KOPT-K1 (cell line): ENCODE results near the gene PPP1R13B.

Source experiments
- H3K27ac ChIP-seq: fragments of 200-600 bp; sonication (generic); 2 replicates; pipeline ENCODE4 v1.5.1; 2016; ENCODE audit warnings: antibody characterized with exemption, mild to moderate bottlenecking, low read depth, low read length; ENCODE audit not compliant: poor library complexity, severe bottlenecking
- H3K36me3 ChIP-seq: fragments of 200-600 bp; sonication (generic); 2 replicates; pipeline ENCODE4 v1.5.1; 2017; ENCODE audit warnings: antibody characterized with exemption, mild to moderate bottlenecking, low read length, moderate library complexity; ENCODE audit not compliant: insufficient read depth
- H3K9me3 ChIP-seq: fragments of 200-600 bp; sonication (generic); 2 replicates; pipeline ENCODE4 v1.5.1; 2017; ENCODE audit warnings: antibody characterized with exemption, low read length, mild to moderate bottlenecking; ENCODE audit not compliant: insufficient read depth, poor library complexity, severe bottlenecking

The PPP1R13B gene

DNA sequence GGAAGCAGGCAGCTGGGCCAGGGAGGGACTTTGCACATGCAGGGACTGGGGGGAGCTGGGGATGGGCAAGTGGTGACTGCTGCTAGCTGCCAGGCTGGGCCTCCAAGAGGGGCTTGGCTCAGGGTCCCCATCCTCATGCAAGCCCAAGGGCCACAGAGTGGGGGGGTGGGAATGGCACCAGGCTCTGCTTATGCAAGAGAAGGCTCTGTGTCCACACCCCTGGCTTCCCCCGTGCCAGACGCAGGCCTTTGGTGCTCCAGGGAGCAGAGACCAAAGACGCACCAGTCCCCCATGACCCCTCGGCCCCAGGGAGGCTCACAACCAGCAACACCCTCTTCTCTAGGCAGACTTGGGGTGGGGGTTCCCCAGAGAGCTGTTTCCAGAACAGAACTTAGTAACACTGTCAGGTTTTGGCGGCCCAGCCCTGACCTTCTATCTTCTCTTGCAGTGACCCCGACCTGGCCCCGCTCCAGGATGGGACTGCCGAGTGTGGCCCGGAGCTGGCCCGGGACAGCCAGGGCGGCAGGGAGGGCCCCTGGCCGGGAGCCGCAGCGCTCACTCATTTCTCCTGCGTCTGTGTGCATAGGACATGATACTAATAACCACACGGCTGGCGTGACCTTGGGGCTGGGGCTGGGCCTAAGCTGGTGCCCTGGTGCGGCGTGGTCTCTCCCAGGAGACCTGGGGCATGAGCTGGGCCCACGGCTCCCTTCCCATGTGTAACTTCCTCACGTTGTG is 146.5 kb downstream of the PPP1R13B start:
- no peaks in the 10 kb centered on the region for H3K9me3 ChIP-seq
- H3K27ac ChIP-seq: no peak overlapping the region
- H3K36me3 ChIP-seq: peaks cover 100% of the 10 kb centered on the region

DNA sequence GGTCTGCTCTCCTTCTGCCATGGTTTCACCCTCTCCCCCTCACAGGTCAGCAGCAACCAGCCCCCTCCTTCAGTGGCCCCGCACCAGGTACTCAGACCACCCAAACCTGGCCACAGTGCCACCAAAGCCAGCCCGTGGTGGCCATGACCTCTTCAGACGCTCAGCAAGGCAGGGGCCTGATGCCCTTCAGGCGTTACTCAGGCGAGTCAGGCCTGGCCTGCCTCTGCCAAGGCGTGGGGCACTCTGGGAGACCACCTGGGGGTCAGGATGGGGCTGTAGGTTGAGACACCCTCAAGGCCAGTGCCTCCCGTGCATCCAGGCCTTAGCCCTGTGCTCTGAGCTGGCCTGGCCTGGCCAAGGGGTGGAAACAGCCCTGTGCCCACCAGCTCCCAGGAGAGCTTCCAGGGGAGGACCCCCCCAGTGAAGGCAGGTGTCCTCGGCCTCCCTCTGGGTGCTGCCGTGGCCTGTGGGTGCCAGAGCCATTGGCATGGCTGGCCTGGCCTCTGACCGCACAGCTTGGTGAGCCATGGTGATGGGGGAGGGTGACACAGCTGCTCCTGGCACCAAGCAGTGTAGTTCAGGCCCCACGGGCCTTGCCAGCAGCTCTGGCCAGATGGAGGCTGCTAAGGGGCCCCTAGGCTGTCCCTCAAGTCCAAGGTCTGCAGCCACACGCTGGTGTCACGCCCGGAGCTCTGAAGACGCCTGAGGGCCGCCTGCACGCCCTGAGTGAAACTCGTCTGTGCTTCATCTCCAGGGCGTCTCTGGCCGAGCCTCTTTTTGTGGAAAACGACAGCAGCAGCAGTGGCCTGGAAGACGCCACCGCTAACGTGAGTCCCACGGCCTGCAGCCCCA is 147.2 kb downstream of the PPP1R13B start:
- Histone ChIP-seq H3K27ac (no peak overlapping the region), H3K36me3 (peaks cover 98% of the 10 kb centered on the region), H3K9me3 (no peaks in the 10 kb centered on the region)

- peaks cover 97% of the 10 kb centered on the region for H3K36me3 ChIP-seq
- H3K27ac ChIP-seq: no peak overlapping the region
Observed at GRCh38 chr14:103699261-103699661, 148.1 kb downstream of the PPP1R13B start.

DNA sequence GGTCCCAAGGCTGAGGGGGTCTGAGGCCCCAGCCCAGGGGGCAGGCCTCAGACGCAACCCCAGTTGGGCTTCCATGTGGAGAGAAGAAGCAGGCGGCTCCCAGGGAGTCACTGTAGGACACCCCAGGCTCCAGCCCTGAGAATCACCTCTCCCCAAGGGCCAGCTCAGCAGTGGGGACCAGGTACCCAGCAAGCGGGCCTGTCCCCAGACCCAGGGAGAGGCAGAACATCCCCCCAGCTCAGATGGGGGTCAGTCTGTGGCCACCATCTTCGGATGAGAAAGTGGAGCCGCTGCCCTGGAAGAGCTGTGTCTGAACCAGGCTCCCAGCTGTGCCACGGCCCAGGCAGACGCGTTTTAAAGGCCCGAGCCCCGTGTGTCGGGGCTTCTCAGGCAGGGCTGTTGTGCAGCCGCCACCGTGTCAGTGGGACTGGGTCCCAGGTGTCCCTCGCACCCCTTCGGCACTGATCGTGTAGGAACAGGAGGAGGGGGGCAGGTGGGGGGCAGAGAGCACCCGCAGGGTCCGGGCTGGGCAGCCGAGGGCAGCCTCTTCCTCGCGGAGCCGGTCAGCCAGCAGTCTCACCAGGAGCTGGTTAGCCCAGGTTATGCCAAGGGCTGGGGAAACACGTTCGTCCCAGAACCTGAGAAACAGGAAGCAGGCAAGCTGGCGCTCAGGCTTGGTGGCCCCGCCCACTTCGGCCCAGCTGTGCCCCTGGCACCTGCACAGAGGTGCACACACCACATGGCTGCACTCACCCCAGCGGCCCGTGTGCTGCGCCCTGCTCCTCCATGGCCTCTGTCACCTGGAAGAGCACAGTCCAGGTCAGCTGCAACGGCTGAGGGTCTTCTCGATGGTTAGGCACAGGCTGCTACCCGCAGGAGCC is 148.8 kb downstream of the PPP1R13B start:
- Histone ChIP-seq H3K9me3 (no peaks in the 10 kb centered on the region), H3K27ac (no peak overlapping the region), H3K36me3 (peaks cover 97% of the 10 kb centered on the region)

More at GRCh38 chr14:103699261-103699661, 148.1 kb downstream of the PPP1R13B start:
- H3K9me3 ChIP-seq: no peaks in the 10 kb centered on the region

- H3K9me3 ChIP-seq: no peaks in the 10 kb centered on the region
- H3K27ac ChIP-seq: no peak overlapping the region
- H3K36me3 ChIP-seq: peaks cover 97% of the 10 kb centered on the region
Observed at GRCh38 chr14:103697603-103698379, 149.6 kb downstream of the PPP1R13B start.

- Histone ChIP-seq H3K9me3 (no peaks in the 10 kb centered on the region), H3K36me3 (peaks cover 97% of the 10 kb centered on the region), H3K27ac (no peak overlapping the region)
Observed at GRCh38 chr14:103697206-103697602, 150.2 kb downstream of the PPP1R13B start.

- H3K27ac ChIP-seq: no peak overlapping the region
- H3K36me3 ChIP-seq: peaks cover 96% of the 10 kb centered on the region
- no peaks in the 10 kb centered on the region for H3K9me3 ChIP-seq
Observed at GRCh38 chr14:103696466-103697071, 150.8 kb downstream of the PPP1R13B start.

- Histone ChIP-seq H3K27ac (no peak overlapping the region), H3K36me3 (peaks cover 93% of the 10 kb centered on the region), H3K9me3 (no peaks in the 10 kb centered on the region)
Observed at GRCh38 chr14:103696070-103696402, 151.3 kb downstream of the PPP1R13B start.

DNA sequence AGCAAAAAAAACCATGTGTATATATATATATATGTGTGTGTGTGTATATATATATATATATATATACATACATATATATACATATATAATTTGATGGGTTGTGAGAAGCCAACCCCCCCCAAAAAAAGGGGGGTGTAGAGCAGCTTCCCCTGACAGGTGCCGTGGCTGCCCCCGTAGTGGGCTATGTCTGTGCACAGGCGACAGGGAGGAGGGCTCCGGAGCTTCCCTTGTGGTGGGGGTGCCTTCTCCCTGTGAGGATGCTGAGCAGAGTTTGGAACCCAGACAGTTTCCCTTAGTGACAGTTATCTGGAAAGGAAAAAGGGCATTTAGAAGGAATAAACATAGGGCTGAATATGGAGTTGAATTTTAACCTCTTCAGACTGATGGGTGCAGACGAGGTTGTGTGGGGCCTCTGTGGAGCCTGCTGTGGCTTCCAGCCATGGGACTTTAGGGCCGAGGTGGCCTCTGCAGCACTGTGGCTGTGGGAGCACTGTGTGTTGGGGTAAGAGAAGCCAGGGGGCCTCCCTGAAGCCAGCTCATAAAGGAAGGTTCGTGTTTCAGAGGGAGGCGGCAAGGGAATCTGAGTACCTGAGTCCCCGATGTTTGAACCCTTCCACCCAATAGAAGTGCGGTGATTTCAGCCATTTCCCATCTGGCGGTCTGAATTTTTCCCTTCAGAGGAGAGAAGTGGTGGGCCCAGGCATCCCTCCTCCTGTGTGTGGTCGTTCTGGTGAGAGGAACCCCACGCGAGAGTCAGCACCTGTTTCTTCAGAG is 151.9 kb downstream of the PPP1R13B start:
- H3K36me3 ChIP-seq: peaks cover 93% of the 10 kb centered on the region

DNA sequence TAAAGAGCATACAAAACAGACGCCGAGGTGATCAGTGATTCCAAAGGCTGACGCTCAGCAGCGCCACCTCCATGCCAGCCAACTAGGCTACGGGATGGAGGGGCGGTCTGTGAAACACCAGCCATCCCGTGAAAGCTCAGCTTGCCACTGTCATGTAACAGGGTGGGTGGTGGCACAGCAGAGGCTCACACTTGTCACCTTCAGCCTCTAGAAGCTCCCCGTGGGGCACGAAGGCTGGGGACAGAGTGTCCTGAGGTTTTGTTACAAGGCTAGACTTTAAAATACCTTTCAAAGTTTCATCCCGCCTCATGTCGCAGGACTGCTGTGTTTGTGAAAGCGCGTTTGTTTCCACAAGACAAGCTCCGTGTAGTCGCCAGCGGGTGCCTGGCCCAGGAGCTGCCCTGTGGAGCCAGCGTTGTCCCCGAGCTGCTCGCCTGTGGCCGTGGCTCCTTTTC is 152.8 kb downstream of the PPP1R13B start:
- Histone ChIP-seq H3K9me3 (no peaks in the 10 kb centered on the region), H3K27ac (no peak overlapping the region), H3K36me3 (peaks cover 93% of the 10 kb centered on the region)

More for the DNA sequence above, 151.9 kb downstream of the PPP1R13B start:
- no peak overlapping the region for H3K27ac ChIP-seq
- no peaks in the 10 kb centered on the region for H3K9me3 ChIP-seq

GRCh38 chr14:103693515-103693914 is 153.9 kb downstream of the PPP1R13B start:
- Histone ChIP-seq H3K27ac (no peak overlapping the region), H3K9me3 (no peaks in the 10 kb centered on the region), H3K36me3 (peaks cover 93% of the 10 kb centered on the region)

DNA sequence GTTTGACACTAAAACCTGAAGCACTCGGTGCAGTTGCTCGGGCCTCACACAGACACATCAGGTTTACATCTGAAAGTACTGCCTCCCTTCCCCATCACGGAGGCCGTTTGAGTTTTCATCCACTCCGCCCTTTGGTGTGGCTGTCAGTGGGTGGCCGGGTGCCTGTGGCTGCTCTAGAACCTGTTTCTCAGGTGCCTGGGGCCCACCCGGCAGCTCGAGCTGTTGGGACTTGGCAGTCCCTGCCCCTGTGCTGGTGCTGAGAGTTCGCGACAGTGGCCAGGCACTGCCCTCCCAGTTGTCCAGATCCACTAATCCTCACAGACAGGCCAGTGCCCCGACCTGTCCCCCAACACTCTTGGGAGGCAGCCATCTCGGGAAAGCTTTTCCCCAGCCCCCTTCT is 154.5 kb downstream of the PPP1R13B start:
- Histone ChIP-seq H3K9me3 (no peaks in the 10 kb centered on the region), H3K27ac (no peak overlapping the region), H3K36me3 (peaks cover 93% of the 10 kb centered on the region)

GRCh38 chr14:103692159-103692558 is 155.2 kb downstream of the PPP1R13B start:
- Histone ChIP-seq H3K36me3 (peaks cover 93% of the 10 kb centered on the region), H3K9me3 (no peaks in the 10 kb centered on the region), H3K27ac (no peak overlapping the region)
